Stimulated activated CD8-positive, alpha-beta memory T cell treated with anti-CD3 and anti-CD28 coated beads, Interleukin-12 subunit alpha, Interleukin-12 subunit beta, amount 100 ng/mL, for 4 hours (primary cell): ENCODE measurements around the gene TBX18.

Experiments used
- DNase-seq: peaks from one replicate; pipeline ENCODE4 v3.0.0-alpha.2; 2020; ENCODE audit warnings: low read depth

The TBX18 gene

DNA sequence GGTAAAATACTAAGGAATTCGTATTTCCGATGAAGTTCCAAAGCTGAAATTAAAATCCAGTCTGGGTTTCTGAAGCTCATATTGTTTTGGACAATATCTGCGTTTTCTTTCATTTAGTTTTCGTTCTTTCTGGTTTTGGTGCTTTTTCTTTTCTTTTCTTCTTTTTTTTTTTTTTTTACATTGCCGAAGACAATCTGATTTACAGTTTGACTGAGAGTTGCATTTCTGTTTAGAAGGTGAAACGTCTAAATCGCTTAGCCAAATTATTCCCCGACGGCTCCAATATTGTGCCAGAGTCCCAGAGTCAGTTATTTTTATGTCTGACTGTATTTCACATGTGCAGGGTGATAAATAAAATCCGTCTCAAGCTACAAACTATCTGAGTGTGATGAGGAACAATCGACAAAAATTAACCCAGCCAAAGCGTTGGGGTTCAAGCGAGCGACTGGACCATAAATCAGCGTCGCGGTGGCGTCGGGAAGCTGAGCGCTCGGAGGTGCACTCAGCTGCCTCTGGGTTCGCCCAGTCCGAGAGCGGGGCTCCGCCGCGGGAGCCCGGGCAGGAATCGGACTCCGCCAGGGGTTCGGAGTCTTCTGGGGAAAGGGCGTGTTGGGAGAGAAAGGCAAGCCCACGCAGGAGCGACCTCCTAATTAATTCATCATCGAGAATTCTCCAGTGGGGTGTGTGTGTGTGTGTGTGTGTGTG, 8.2 kb upstream of the TBX18 start:
- DNase-seq, result no peak

DNA sequence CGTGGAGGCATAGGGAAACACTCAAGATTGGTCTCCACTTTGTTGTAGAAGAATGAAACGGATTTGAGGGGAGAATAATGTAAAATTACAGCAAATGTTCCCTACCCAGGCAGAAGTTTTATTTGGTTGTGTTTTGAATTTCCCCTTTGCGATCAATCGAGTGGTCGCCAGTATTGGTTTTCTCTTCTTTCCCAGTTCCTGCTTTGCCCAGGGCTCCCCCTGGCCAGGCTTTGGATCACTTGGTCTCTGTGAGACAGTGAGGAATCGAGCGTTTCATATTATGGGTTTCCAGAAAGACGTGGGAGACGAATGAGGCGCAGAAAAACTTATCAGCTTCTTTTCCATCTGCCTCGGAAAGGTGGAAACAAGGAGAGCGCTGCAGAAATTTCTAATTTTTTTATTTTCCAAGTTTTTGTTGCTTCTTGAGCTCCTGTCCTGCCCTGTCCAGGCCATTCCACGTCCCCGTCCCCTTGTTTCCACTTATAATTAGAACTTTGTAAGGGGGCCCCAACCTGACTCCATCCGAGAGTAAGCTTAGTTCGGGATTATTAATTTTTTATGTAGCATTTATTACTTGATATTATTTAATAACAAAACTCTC, 7.5 kb upstream of the TBX18 start:
- DNase-seq, result no peak

GRCh38 chr6:84771125-84771755, 6.8 kb upstream of the TBX18 start:
- DNase-seq, result no peak

DNA sequence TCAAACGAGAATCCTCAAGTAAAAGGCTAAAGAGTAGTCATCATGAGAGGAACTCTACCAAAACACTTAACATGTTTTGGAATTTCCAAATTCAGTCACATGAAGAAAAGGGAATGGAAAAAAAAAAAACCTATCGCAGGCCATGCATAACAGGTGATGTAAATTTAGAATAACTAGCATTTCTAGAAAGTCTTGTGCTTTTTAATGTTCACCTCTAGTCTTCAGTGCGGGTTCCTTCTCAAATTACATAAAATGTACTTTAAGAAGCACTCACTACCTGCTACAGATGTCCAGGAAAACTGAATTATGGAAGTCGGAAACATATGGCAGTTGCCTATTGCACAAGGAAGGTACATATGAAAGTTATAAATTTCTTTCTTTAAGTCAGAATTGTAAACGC, 6.1 kb upstream of the TBX18 start:
- DNase-seq, result no peak

DNA sequence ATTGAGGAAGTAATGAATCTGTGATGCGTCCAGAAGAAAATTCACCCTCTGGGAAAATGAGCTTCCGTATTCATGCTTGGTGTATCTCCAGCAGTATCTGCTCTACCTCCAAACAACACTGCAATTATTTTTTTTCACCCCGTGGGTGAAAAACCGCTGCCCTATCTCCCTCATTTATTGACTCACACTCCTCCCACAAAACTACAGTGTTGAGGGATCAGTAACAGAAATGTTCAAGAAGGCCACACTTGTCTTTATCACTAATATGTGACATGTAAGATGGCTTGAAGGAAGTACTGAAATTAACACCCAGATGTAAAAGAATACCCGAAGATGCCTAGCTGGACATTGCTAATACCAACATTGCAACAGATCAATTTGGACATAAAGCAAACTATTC, 4.9 kb upstream of the TBX18 start:
- no peak for DNase-seq

GRCh38 chr6:84768442-84769174, 4.2 kb upstream of the TBX18 start:
- DNase-seq, result no peak

DNA sequence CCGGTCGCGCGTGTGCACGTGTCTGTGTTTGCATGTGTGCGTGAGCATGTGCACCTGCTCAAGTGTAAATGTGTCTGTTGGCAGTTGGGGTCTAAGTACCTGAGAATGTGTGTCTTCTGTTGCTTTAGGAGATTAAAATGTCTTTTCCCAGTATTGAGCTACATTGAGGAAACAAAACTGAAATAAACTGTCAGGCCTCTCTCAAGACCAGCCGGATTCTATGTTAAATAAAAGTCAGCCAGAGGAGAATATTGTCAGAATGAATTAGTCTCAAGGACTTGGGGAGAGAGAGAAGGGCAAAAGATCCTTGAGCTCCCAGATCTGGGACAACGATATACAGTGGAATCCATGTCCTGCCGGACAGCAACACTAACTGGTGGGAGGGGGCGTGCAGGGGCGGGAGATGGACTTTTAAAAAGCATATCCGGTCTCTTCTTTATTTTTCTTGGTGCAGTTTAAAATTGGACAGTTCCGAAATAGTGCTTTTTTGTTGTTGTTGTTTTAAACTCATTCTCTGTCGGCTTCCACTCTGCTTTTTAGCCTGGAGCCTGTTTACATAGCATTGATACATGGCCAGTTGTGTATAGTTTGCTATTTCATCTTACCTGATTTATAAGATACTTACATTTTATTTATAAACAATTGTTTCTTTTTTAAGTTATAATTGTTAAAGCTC, 3.3 kb upstream of the TBX18 start:
- DNase-seq, result no peak

DNA sequence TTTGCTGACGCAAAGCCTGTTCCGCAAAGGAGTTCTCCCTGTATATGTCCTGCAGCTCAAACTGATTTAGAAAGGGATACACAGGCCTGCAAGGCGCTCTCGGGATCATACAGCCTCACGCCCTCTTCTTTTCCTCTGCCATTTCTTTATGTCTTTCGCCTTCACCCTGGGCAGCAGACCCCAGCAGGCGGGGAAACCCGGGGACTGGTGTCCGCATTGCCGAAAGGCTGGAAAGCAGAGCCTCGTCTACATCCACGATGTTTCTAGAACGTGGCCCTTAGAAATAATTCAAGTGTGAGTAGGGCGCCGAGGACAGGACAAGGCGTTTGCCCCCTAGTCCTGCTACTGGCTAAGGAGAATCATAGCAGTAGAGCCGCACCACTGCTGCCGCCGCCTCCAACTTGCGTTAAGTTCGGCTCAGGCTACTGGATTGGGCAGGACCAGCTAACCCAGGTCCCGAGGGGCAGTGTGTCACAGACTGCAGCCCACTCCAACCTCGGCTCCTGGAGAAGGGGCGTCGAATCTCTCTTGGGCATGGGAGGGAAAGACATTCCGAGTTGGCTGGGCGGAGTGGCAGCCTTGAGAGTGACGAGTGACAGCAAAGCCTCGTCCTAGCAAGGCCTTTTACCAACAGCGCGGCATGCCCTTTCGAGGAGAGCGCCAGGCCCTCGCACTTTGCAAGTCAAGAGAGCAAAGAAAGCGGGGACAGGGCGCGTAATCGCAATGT, 2.6 kb upstream of the TBX18 start:
- no peak for DNase-seq

DNA sequence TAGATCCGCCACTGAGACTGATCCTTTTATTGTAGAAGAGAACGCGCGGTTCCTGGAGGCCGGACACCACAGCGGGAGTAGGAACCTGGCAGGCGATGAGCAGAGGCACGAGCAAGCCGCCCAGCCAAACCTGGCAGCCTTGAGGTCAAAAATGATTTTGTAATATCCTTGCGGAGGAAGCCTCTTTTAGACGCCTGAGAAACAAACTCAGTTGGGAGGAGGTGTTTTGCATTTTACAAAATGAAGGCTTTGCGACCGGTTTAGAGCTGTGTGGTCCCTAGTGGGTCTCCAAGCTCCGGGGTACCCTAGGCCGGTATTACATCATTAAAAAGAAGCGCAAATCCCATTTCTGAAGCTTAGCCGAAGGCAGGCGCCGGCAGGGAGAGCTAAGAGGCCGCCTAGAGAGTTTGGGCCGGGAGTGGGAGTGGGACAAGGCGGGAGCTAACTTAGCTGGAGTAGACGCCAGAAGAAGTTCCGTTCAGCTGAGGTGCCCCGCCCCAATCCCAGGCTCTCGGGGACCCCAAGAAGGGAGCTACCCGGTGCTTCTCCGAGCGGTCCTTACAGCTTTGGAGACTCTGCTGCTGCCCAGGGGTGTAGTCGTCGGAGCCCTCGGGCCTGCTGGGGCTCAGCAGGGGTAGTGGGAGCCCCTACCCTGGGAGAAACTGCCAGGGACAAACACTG, 1.9 kb upstream of the TBX18 start:
- DNase-seq, result no peak

GRCh38 chr6:84763886-84764331, 489 bp downstream of the TBX18 start:
- DNase-seq, result no peak

- no peak for DNase-seq
These were observed 1.2 kb downstream of the TBX18 start for GRCh38 chr6:84763003-84763885.

DNA sequence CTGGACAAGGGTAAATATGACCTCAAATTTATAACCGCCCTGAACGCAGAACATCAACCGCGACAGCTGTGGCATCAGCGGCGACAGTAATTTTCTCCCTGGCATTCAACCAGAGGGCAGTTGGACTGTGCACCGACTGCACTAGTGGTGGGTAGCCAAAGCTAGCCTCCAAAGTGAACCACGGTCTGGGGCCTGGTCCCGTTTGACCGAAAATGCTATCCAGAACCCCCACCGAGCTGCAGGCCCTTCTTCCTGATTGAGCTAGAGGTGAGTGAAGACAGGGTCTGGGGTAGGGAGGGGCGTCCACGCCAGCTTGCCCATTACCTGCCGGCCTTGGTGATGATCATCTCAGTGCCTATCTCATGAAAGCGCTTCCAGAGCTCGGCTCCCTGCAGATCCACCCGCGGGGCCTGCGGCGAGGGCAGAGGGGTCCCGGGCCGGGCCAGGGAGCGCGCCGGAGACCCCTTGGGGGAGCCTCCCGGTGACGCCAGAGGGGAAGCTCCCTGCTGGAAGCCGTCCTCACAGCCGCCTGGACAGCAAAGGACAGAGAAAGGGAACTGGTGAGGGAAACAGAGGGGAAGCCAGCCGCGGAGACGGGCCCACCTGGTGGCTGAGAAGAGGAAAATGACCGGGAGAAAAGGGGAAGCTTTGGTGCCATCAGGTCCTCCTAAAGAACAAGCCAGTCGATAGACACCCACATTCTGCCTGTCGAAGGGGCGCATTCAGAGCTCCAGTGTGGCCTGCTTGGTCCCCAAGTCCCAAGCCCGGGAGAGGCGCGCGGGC, 2.0 kb downstream of the TBX18 start:
- no peak for DNase-seq

GRCh38 chr6:84758486-84758885, 5.9 kb downstream of the TBX18 start:
- DNase-seq, result no peak

DNA sequence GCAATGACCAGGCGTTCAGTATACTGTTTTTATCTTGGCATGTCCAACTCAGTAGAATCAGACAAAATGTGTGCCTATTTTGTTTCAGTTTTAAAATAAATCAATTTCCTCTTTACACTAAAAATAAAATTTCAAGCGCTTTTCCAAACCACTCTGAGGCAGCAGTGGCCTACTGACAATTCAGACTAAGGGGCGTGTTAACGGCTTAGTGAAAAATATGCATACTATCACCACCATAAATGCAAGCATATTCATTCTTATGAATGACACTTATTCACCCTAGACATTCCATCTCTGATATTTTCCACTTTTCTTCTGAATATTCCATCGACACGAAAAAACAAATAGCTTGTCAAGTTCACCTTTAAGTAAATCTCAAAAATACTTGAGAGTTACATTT, 7.5 kb downstream of the TBX18 start:
- DNase-seq, result no peak

GRCh38 chr6:84756466-84756865, 7.9 kb downstream of the TBX18 start:
- DNase-seq, result no peak

DNA sequence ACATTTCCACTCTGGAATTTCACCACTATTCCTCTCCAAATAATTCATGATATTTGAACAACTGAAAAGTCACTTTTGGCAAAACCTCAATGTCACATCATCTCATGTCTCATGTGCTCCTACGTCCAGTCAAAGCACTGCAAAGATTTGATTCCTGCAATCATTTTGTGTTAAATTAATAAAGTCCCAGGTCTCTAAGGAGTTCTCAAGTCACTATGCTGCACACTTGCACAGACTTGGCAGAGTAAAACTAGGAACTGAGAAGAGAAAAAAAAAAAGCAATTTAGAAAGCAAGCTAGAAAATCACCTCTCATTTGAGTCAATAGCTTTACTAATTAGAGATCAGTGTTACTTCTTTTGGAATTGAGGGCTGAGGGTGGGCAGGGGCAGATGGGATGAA, 11.2 kb downstream of the TBX18 start:
- no peak for DNase-seq

GRCh38 chr6:84752118-84752850, 12.1 kb downstream of the TBX18 start:
- no peak for DNase-seq

DNA sequence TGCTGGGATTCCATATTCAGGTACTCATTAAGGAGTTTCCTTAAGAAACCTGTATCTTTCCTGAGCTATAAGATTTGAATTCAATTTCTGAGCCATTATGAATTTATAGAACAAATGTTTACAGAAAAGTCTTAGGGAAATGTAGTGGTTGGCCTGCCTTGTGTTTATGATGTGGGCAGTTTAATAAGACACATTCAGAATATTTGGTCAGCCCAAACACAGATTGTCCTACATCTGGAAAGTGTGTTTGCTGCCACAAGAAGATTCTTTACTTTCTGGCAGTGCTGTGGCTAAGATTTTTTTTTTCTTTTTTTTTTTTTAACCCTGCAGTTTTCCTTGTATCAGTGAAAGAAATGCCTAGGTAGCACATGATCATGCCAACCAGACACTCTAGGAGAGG, 15.2 kb downstream of the TBX18 start:
- no peak for DNase-seq

DNA sequence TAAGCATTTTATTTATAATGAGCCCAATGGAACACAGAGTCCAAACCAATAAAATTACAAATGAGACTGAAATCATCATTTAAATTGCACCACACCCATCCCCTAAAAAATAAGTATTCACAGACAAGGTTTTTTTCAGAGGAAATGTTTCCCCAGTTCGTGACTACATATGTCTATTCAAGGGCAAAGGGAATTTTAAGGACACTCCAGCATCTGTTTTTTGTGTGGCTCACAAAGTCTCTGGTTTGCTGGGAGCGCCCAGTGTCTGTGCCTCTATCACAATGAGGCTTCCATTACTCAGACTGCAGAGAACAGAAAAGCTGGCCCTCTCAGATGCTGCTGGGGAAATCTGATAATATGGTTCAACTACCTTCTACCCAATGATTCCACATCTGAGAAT, 16.0 kb downstream of the TBX18 start:
- no peak for DNase-seq
